Neuronal stem cell (in vitro differentiated cells): ENCODE data around the gene ZFR2.

ENCODE experiments used
- DNase-seq: peaks from one replicate; pipeline ENCODE4 v3.0.0-alpha.2; 2013; ENCODE audit warnings: low spot score
- H2AFZ ChIP-seq: one replicate; pipeline ENCODE4 v1.6.1; 2013; ENCODE audit warnings: mild to moderate bottlenecking, low read length, inconsistent platforms
- H2AK5ac ChIP-seq: 2 replicates; pipeline ENCODE4 v1.6.1; 2013; ENCODE audit warnings: low read depth, mild to moderate bottlenecking, inconsistent platforms, low read length, moderate library complexity, mixed read lengths
- H2BK120ac ChIP-seq: 2 replicates; pipeline ENCODE4 v1.6.1; 2013; ENCODE audit warnings: low read depth, mild to moderate bottlenecking, inconsistent platforms, low read length, moderate library complexity, mixed read lengths
- H2BK12ac ChIP-seq: one replicate; pipeline ENCODE4 v1.6.1; 2013; ENCODE audit warnings: low read length, inconsistent platforms
- H2BK15ac ChIP-seq: 2 replicates; pipeline ENCODE4 v1.6.1; 2013; ENCODE audit warnings: mild to moderate bottlenecking, low read length, inconsistent platforms, mixed read lengths
- H2BK5ac ChIP-seq: one replicate; pipeline ENCODE4 v1.6.1; 2013; ENCODE audit warnings: inconsistent platforms, mild to moderate bottlenecking, low read length, moderate library complexity
- H3K14ac ChIP-seq: one replicate; pipeline ENCODE4 v1.6.1; 2013; ENCODE audit warnings: low read length, inconsistent platforms
- H3K18ac ChIP-seq: 2 replicates; pipeline ENCODE4 v1.6.1; 2013; ENCODE audit warnings: low read length, inconsistent platforms
- H3K23ac ChIP-seq: 2 replicates; pipeline ENCODE4 v1.6.1; 2013; ENCODE audit warnings: low read depth, mild to moderate bottlenecking, mixed read lengths, low read length, inconsistent platforms; ENCODE audit not compliant: poor library complexity
- H3K27ac ChIP-seq: replicated peaks from 3 replicates; pipeline ENCODE4 v1.5.1; 2013; ENCODE audit warnings: low read length, inconsistent platforms
- H3K27me3 ChIP-seq, 3 experiments: 2 replicates each; pipeline ENCODE4 v1.6.1; 2013; ENCODE audit warnings: low read length in 3 of 3, mild to moderate bottlenecking in 2 of 3, inconsistent platforms in 1 of 3, low read depth in 1 of 3, mixed read lengths in 1 of 3, moderate library complexity in 1 of 3; ENCODE audit not compliant: control insufficient read depth in 3 of 3, insufficient read depth in 3 of 3
- H3K36me3 ChIP-seq, 2 donors: replicated peaks in 1 of 2; 2 replicates each; pipeline ENCODE4 v1.6.1; 2013; ENCODE audit warnings: low read length in 2 of 2; ENCODE audit not compliant: control insufficient read depth in 2 of 2, insufficient read depth in 2 of 2
- H3K4ac ChIP-seq: 2 replicates; pipeline ENCODE4 v1.6.1; 2013; ENCODE audit warnings: inconsistent platforms, mild to moderate bottlenecking, low read length, moderate library complexity
- H3K4me1 ChIP-seq, 2 donors: 1 replicate in 1 of 2; 2 replicates in 1 of 2; pipeline ENCODE4 v1.6.1; 2013; ENCODE audit warnings: low read length in 2 of 2, low read depth in 1 of 2; ENCODE audit not compliant: control insufficient read depth in 2 of 2, insufficient read depth in 1 of 2
- H3K4me2 ChIP-seq: one replicate; pipeline ENCODE4 v1.6.1; 2013; ENCODE audit warnings: mild to moderate bottlenecking, low read length, inconsistent platforms; ENCODE audit not compliant: insufficient read depth, poor library complexity, severe bottlenecking
- H3K4me3 ChIP-seq, 2 donors: 2 replicates each; pipeline ENCODE4 v1.5.1; 2013; ENCODE audit warnings: low read length in 2 of 2, mild to moderate bottlenecking in 2 of 2, inconsistent platforms in 1 of 2, moderate library complexity in 1 of 2
- H3K79me1 ChIP-seq: one replicate; pipeline ENCODE4 v1.6.1; 2013; ENCODE audit warnings: low read depth, mild to moderate bottlenecking, inconsistent platforms, low read length, moderate library complexity
- H3K9ac ChIP-seq: one replicate; pipeline ENCODE4 v1.6.1; 2013; ENCODE audit warnings: mild to moderate bottlenecking, low read depth, low read length, inconsistent platforms; ENCODE audit not compliant: poor library complexity
- H3K9me3 ChIP-seq, 2 donors: replicated peaks in 1 of 2; 2 replicates each; pipeline versions ENCODE3 to v1.6.1; 2013; ENCODE audit warnings: low read length in 2 of 2, mild to moderate bottlenecking in 2 of 2, inconsistent platforms in 1 of 2, low read depth in 1 of 2, mixed read lengths in 1 of 2, moderate library complexity in 1 of 2; ENCODE audit not compliant: control insufficient read depth in 2 of 2, insufficient read depth in 1 of 2
- H4K8ac ChIP-seq: one replicate; pipeline ENCODE4 v1.6.1; 2013; ENCODE audit warnings: low read depth, mild to moderate bottlenecking, inconsistent platforms, low read length, moderate library complexity
- H4K91ac ChIP-seq: one replicate; pipeline ENCODE4 v1.6.1; 2013; ENCODE audit warnings: low read length, low read depth, mild to moderate bottlenecking, inconsistent platforms; ENCODE audit not compliant: poor library complexity
- WGBS, 2 donors: extraction: QIAGEN DNeasy Blood & Tissue Kit; methylation state at CpG; one replicate each; pipeline ENCODE4 v1.1.7; 2013; ENCODE audit warnings: missing lambda C conversion rate in 2 of 2, mixed read lengths in 1 of 2; ENCODE audit not compliant: insufficient read length in 2 of 2, insufficient replicate concordance in 1 of 2; ENCODE audit errors: extremely low coverage in 2 of 2; 5-methylcytosine and 5-hydroxymethylcytosine counted together

Gene ZFR2

GRCh38 chr19:3785938-3786824, 82.7 kb downstream of the ZFR2 start, which contains the start of gene MATK:
Gene MATK (minus strand): TSS chr19:3786381. CDS start chr19:3785135, 1,246 bp downstream.
- H3K79me1 ChIP-seq: no peaks in the 10 kb centered on the region
- WGBS, 2 donors: no CpG with 5 or more reads among the region's 101 CpGs
- H2AFZ ChIP-seq: peak within 1 kb of the TSS; percentile 94
- H3K27ac ChIP-seq: no peak within 1 kb of the TSS
- no peak within 1 kb of the TSS for H3K4ac ChIP-seq
- peaks cover 19 to 21% of the 10 kb centered on the region in 2 donors for H3K9me3 ChIP-seq
- peak within 1 kb of the TSS; percentile 84 for H2AK5ac ChIP-seq
- H2BK12ac ChIP-seq: peak within 1 kb of the TSS; percentile 18
- no peak within 1 kb of the TSS for H3K14ac ChIP-seq
- peak within 1 kb of the TSS; percentile 80 for H3K9ac ChIP-seq
- peak within 1 kb of the TSS; percentile 32 to 76 for H3K4me3 ChIP-seq
- H4K91ac ChIP-seq: no peak within 1 kb of the TSS
- H4K8ac ChIP-seq: no peak within 1 kb of the TSS
- peaks cover 2 to 6% of the 10 kb centered on the region in 2 donors for H3K4me1 ChIP-seq
- H2BK120ac ChIP-seq: no peak within 1 kb of the TSS
- peak within 1 kb of the TSS; percentile 72 for H2BK5ac ChIP-seq
- peaks cover 8 to 59% (median 34%) of the 10 kb centered on the region in 3 experiments for H3K27me3 ChIP-seq
- H3K23ac ChIP-seq: peak within 1 kb of the TSS; percentile 82
- peak within 1 kb of the TSS; percentile 97 for H3K18ac ChIP-seq
- H3K36me3 ChIP-seq: no peaks in the 10 kb centered on the region
- DNase-seq: no peak
- peak within 1 kb of the TSS; percentile 86 for H3K4me2 ChIP-seq
- H2BK15ac ChIP-seq: peak within 1 kb of the TSS; percentile 96

- no peak overlapping the region for H4K91ac ChIP-seq
- peaks cover 2 to 6% of the 10 kb centered on the region in 2 donors for H3K4me1 ChIP-seq
- no peak overlapping the region for H3K27ac ChIP-seq
- H3K4me2 ChIP-seq: peak overlapping the region; percentile 86
- H3K9me3 ChIP-seq: peaks cover 19 to 23% of the 10 kb centered on the region in 2 donors
- WGBS, 2 donors: no CpG with 5 or more reads among the region's 47 CpGs
- H2AK5ac ChIP-seq: peak overlapping the region; percentile 84
- H3K36me3 ChIP-seq: no peaks in the 10 kb centered on the region
- H3K18ac ChIP-seq: peak overlapping the region; percentile 97
- no peak overlapping the region for H4K8ac ChIP-seq
- H3K23ac ChIP-seq: peak overlapping the region; percentile 82
- H3K4ac ChIP-seq: no peak overlapping the region
- H3K4me3 ChIP-seq: peak overlapping the region; percentile 32 to 76
- no peak overlapping the region for H2BK120ac ChIP-seq
- no peak overlapping the region for H3K14ac ChIP-seq
- peak overlapping the region; percentile 94 for H2AFZ ChIP-seq
- H2BK5ac ChIP-seq: peak overlapping the region; percentile 72
- H3K27me3 ChIP-seq: peaks cover 8 to 53% (median 34%) of the 10 kb centered on the region in 3 experiments
- H3K9ac ChIP-seq: peak overlapping the region; percentile 80
- no peaks in the 10 kb centered on the region for H3K79me1 ChIP-seq
- peak overlapping the region; percentile 96 for H2BK15ac ChIP-seq
- peak overlapping the region; percentile 18 for H2BK12ac ChIP-seq
- DNase-seq: no peak
Observed at GRCh38 chr19:3785451-3785937, 83.3 kb downstream of the ZFR2 start.

GRCh38 chr19:3784607-3785450, 84.0 kb downstream of the ZFR2 start:
- H2BK12ac ChIP-seq: no peak overlapping the region
- no peaks in the 10 kb centered on the region for H3K79me1 ChIP-seq
- peaks cover 16 to 22% of the 10 kb centered on the region in 2 donors for H3K9me3 ChIP-seq
- peaks cover 8 to 47% (median 34%) of the 10 kb centered on the region in 3 experiments for H3K27me3 ChIP-seq
- H2AK5ac ChIP-seq: peak overlapping the region; percentile 84
- no peak overlapping the region for H2BK15ac ChIP-seq
- WGBS, 2 donors: no CpG with 5 or more reads among the region's 25 CpGs
- peak overlapping the region; percentile 85 for H3K23ac ChIP-seq
- H3K36me3 ChIP-seq: no peaks in the 10 kb centered on the region
- H3K4me2 ChIP-seq: no peak overlapping the region
- H2AFZ ChIP-seq: no peak overlapping the region
- no peak overlapping the region for H3K9ac ChIP-seq
- H3K4me1 ChIP-seq: peaks cover 2 to 6% of the 10 kb centered on the region in 2 donors
- H4K91ac ChIP-seq: no peak overlapping the region
- no peak overlapping the region for H3K4ac ChIP-seq
- H3K14ac ChIP-seq: no peak overlapping the region
- no peak overlapping the region for H2BK120ac ChIP-seq
- no peak overlapping the region for H4K8ac ChIP-seq
- no peak overlapping the region for H3K27ac ChIP-seq
- H2BK5ac ChIP-seq: no peak overlapping the region
- H3K18ac ChIP-seq: peak overlapping the region; percentile 27
- DNase-seq: no peak
- no peak overlapping the region for H3K4me3 ChIP-seq
